OCI-LY3 (cell line): ENCODE measurements around the gene CYB5D1.

ENCODE experiments used
- H2AFZ ChIP-seq: fragments of 200-600, 300-600 bp; shearing (Covaris generic); 2 replicates; pipeline ENCODE4 v1.6.0; 2014; ENCODE audit warnings: antibody characterized with exemption, low read depth, low read length
- H3K27ac ChIP-seq: fragments of 200-600, 300-600 bp; sonication (generic); 2 replicates; pipeline ENCODE4 v1.5.1; 2014; ENCODE audit warnings: mild to moderate bottlenecking, low read length, moderate library complexity, mixed read lengths
- H3K27me3 ChIP-seq: fragments of 200-600, 300-600 bp; sonication (generic); 2 replicates; pipeline ENCODE4 v1.6.1; 2014; ENCODE audit warnings: low read depth, low read length, mixed read lengths
- H3K36me3 ChIP-seq: fragments of 200-600, 300-600 bp; sonication (generic); replicated peaks from 2 replicates; pipeline ENCODE3; 2014; ENCODE audit warnings: low read depth, low read length, mixed read lengths
- H3K4me1 ChIP-seq: fragments of 300-600, 200-600 bp; sonication (generic); 2 replicates; pipeline ENCODE4 v1.6.1; 2014; ENCODE audit warnings: low read length, mixed read lengths
- H3K4me2 ChIP-seq: fragments of 200-600, 300-600 bp; sonication (generic); 2 replicates; pipeline ENCODE4 v1.6.1; 2014; ENCODE audit warnings: low read length, mixed read lengths
- H3K4me3 ChIP-seq: fragments of 300-600, 200-600 bp; sonication (generic); 2 replicates; pipeline ENCODE4 v1.5.1; 2014; ENCODE audit warnings: antibody characterized with exemption, mild to moderate bottlenecking, low read length, moderate library complexity
- H3K79me2 ChIP-seq: fragments of 300-600, 200-600 bp; shearing (Covaris generic); 2 replicates; pipeline ENCODE4 v1.6.1; 2014; ENCODE audit warnings: mild to moderate bottlenecking, low read length, mixed read lengths
- H3K9ac ChIP-seq: fragments of 300-600, 200-600 bp; shearing (Covaris generic); 2 replicates; pipeline ENCODE4 v1.6.0; 2014; ENCODE audit warnings: mild to moderate bottlenecking, low read length, moderate library complexity
- H3K9me3 ChIP-seq: fragments of 200-600, 300-600 bp; shearing (Covaris generic); 2 replicates; pipeline ENCODE4 v1.6.1; 2014; ENCODE audit warnings: low read length, mixed read lengths; ENCODE audit not compliant: insufficient read depth
- H4K20me1 ChIP-seq: fragments of 200-600, 300-600 bp; sonication (generic); 2 replicates; pipeline ENCODE4 v1.6.1; 2016; ENCODE audit warnings: low read length, mixed read lengths; ENCODE audit not compliant: insufficient read depth
- CTCF ChIP-seq: fragments of 200-600, 300-600 bp; sonication (generic); IDR thresholded peaks from 2 replicates; pipeline ENCODE4 v1.5.1; 2014; ENCODE audit warnings: antibody characterized with exemption, low read length, low read depth
- EZH2phosphoT487 ChIP-seq: fragments of 200-600 bp; shearing (Covaris generic); IDR thresholded peaks from 2 replicates; pipeline ENCODE4 v1.6.1; 2018; ENCODE audit warnings: antibody characterized with exemption, mixed run types, low read depth

CYB5D1 gene

GRCh38 chr17:7834957-7835813 is 22.6 kb upstream of the CYB5D1 start:
- no peaks in the 10 kb centered on the region for H3K27me3 ChIP-seq
- H4K20me1 ChIP-seq: peaks cover 18% of the 10 kb centered on the region
- H3K36me3 ChIP-seq: no peaks in the 10 kb centered on the region
- H2AFZ ChIP-seq: no peak overlapping the region
- peak overlapping the region; percentile 90 for H3K27ac ChIP-seq
- H3K4me3 ChIP-seq: peak overlapping the region; percentile 97
- peaks cover 41% of the 10 kb centered on the region for H3K79me2 ChIP-seq
- peak; percentile 72 for TF ChIP-seq CTCF
- no peak for TF ChIP-seq EZH2phosphoT487
- H3K4me1 ChIP-seq: peaks cover 33% of the 10 kb centered on the region
- no peaks in the 10 kb centered on the region for H3K9me3 ChIP-seq
- peak overlapping the region; percentile 96 for H3K4me2 ChIP-seq
- H3K9ac ChIP-seq: peak overlapping the region; percentile 96

DNA sequence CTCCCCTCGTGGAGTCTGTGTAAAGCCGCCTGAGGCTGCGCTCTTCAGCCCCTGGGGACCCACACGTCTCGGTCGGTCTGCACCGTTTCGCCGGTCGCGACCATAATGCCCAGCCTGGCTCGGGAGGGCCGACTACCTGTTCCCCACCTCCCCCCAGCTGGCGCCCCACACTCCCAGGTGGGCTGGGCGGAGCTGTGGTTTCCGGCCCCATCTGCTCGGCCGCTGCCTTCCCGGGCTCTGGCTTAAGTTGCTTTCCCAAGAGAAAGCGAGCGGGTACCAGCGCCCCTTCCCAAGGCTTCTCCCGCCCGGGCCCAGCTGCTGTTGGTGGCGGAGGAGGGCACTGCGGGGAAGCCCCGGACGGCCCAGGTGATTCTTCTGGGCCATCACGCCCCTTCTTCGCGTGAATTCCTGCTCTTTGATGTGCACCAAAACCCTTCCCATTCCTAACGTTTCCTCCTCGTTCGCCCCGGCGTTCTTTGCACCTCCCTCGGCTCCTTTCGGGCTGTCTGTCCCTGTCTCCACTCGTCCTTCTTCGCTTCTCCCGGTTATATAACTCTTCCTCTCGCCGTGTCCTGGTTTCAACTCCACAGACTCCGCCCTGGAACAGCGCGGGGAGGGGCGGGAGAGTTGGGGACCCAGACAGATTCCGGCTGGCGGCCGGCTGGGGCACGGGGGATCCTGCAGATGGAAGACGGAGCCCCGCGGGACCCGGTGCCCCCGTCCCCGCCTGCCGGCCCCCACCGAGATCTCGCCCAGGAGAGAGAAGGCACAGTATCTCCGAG is 21.8 kb upstream of the CYB5D1 start:
- Histone ChIP-seq H3K9ac (peak overlapping the region; percentile 96), H3K27me3 (no peaks in the 10 kb centered on the region), H3K27ac (peak overlapping the region; percentile 90), H3K4me2 (peak overlapping the region; percentile 96), H3K9me3 (no peaks in the 10 kb centered on the region), H2AFZ (no peak overlapping the region), H3K4me3 (peak overlapping the region; percentile 97), H3K4me1 (peaks cover 41% of the 10 kb centered on the region), H3K36me3 (no peaks in the 10 kb centered on the region), H4K20me1 (peaks cover 23% of the 10 kb centered on the region), H3K79me2 (peaks cover 49% of the 10 kb centered on the region)
- TF ChIP-seq EZH2phosphoT487 (no peak), CTCF (no peak)

- Histone ChIP-seq H4K20me1 (peaks cover 23% of the 10 kb centered on the region), H3K4me2 (peak overlapping the region; percentile 96), H3K27ac (peak overlapping the region; percentile 90), H3K4me1 (peaks cover 46% of the 10 kb centered on the region), H3K9ac (peak overlapping the region; percentile 96), H3K27me3 (no peaks in the 10 kb centered on the region), H3K4me3 (peak overlapping the region; percentile 97), H3K9me3 (no peaks in the 10 kb centered on the region), H3K36me3 (no peaks in the 10 kb centered on the region), H2AFZ (no peak overlapping the region), H3K79me2 (peaks cover 53% of the 10 kb centered on the region)
- TF ChIP-seq EZH2phosphoT487: no peak
Measured at GRCh38 chr17:7836596-7837407, 21.0 kb upstream of the CYB5D1 start.

- Histone ChIP-seq H3K9me3 (no peaks in the 10 kb centered on the region), H3K27ac (peak overlapping the region; percentile 90), H3K27me3 (no peaks in the 10 kb centered on the region), H3K4me3 (peak overlapping the region; percentile 97), H2AFZ (no peak overlapping the region), H3K79me2 (peaks cover 57% of the 10 kb centered on the region), H3K4me2 (peak overlapping the region; percentile 96), H3K9ac (peak overlapping the region; percentile 96), H3K36me3 (no peaks in the 10 kb centered on the region), H3K4me1 (peaks cover 46% of the 10 kb centered on the region), H4K20me1 (peaks cover 23% of the 10 kb centered on the region)
- no peak for TF ChIP-seq CTCF
- no peak for TF ChIP-seq EZH2phosphoT487
Measured at GRCh38 chr17:7837408-7838088, 20.3 kb upstream of the CYB5D1 start.
